CD4-positive, CD25-positive, alpha-beta regulatory T cell (primary cell): Measurements from ENCODE around the gene FBXL22. TPM values are rescaled to one million over a fixed set of nuclear protein-coding genes. Genes with fewer than 3 reads are reported as not detected.

Experiments
- ATAC-seq, 2 donors: fragments of 150-1000 bp; cut with Tn5 transposase; one replicate each; pipeline ENCODE4 v1.10.0; 2021; ENCODE audit warnings: low read depth in 2 of 2, moderate number of reproducible peaks in 2 of 2, moderate library complexity in 1 of 2
- DNase-seq, 3 donors: peaks; one replicate each; pipeline versions ENCODE4 v3.0.0 to v3.0.0-alpha.2; 2012 to 2022; ENCODE audit warnings: mixed read lengths in 1 of 3
- H3K27ac ChIP-seq: one replicate; pipeline ENCODE4 v1.7.0; 2013; ENCODE audit warnings: mild to moderate bottlenecking, low read length; ENCODE audit not compliant: insufficient read depth, poor library complexity, severe bottlenecking
- H3K27me3 ChIP-seq: one replicate; pipeline ENCODE4 v1.7.0; 2013; ENCODE audit warnings: low read length; ENCODE audit not compliant: control insufficient read depth, insufficient read depth
- H3K36me3 ChIP-seq: one replicate; pipeline ENCODE4 v1.7.0; 2013; ENCODE audit warnings: mild to moderate bottlenecking, low read length, moderate library complexity; ENCODE audit not compliant: control insufficient read depth, insufficient read depth
- H3K4me1 ChIP-seq: 2 replicates; pipeline ENCODE4 v1.7.0; 2013; ENCODE audit warnings: mild to moderate bottlenecking, low read length; ENCODE audit not compliant: insufficient read depth, control insufficient read depth, poor library complexity, severe bottlenecking
- H3K4me3 ChIP-seq: one replicate; pipeline ENCODE4 v1.7.0; 2013; ENCODE audit warnings: low read depth, mild to moderate bottlenecking, low read length, moderate library complexity
- H3K9me3 ChIP-seq, 2 experiments: 1 replicate in 1 of 2; 2 replicates in 1 of 2; pipeline ENCODE4 v1.7.0; 2013; ENCODE audit warnings: low read length in 2 of 2, mild to moderate bottlenecking in 1 of 2, moderate library complexity in 1 of 2; ENCODE audit not compliant: control insufficient read depth in 2 of 2
- H3K27ac Mint-ChIP-seq, 3 donors: one replicate each; pipeline ENCODE4 v1.8.0; 2020 to 2022; ENCODE audit warnings: mild to moderate bottlenecking in 3 of 3, mixed read lengths in 3 of 3, moderate library complexity in 2 of 3
- H3K27me3 Mint-ChIP-seq: one replicate; pipeline ENCODE4 v1.8.0; 2022; ENCODE audit warnings: mild to moderate bottlenecking, mixed read lengths
- H3K36me3 Mint-ChIP-seq: one replicate; pipeline ENCODE4 v1.8.0; 2020; ENCODE audit warnings: mixed read lengths
- H3K4me1 Mint-ChIP-seq, 4 donors: one replicate each; pipeline ENCODE4 v1.8.0; 2020 to 2022; ENCODE audit warnings: mixed read lengths in 4 of 4, mild to moderate bottlenecking in 1 of 4
- H3K4me3 Mint-ChIP-seq, 4 donors: one replicate each; pipeline ENCODE4 v1.8.0; 2020 to 2022; ENCODE audit warnings: mild to moderate bottlenecking in 4 of 4, mixed read lengths in 4 of 4, moderate library complexity in 3 of 4
- H3K9me3 Mint-ChIP-seq, 7 donors: one replicate each; pipeline ENCODE4 v1.8.0; 2020 to 2022; ENCODE audit warnings: mixed read lengths in 7 of 7, mild to moderate bottlenecking in 3 of 7, moderate library complexity in 2 of 7
- polyA plus RNA-seq, 4 donors: library from polyadenylated mRNA; unstranded; fragments of 300-500 nt; fragmentation: Illumina TruSeq; gene quantifications; one replicate each; pipeline ENCODE4 v1.2.3, GENCODE V29; 2021
- total RNA-seq: library from RNA; stranded (reverse); gene quantifications from one replicate; pipeline ENCODE4 v1.2.3, GENCODE V29; 2022

FBXL22 gene
- total and polyA plus RNA-seq, 5 donors from 2014 or later = 0.45 to 2.1 (median 1.3) TPM

GRCh38 chr15:63633312-63633711 lies 36.1 kb downstream of the FBXL22 start:
- Histone ChIP-seq H3K4me1 (no peaks in the 10 kb centered on the region), H3K36me3 (peaks cover 94% of the 10 kb centered on the region), H3K9me3 (no peaks in the 10 kb centered on the region), H3K27ac (no peak overlapping the region), H3K27me3 (no peaks in the 10 kb centered on the region), H3K4me3 (no peak overlapping the region)
- no peak for ATAC-seq
- no peak for DNase-seq
- Mint-ChIP-seq H3K27me3 (no peaks in the 10 kb centered on the region), H3K9me3 (no peaks in the 10 kb centered on the region), H3K36me3 (peaks cover 57% of the 10 kb centered on the region), H3K27ac (no peak overlapping the region), H3K4me3 (no peak overlapping the region), H3K4me1 (peaks cover 0 to 4% (median 1%) of the 10 kb centered on the region in 4 donors)

DNA sequence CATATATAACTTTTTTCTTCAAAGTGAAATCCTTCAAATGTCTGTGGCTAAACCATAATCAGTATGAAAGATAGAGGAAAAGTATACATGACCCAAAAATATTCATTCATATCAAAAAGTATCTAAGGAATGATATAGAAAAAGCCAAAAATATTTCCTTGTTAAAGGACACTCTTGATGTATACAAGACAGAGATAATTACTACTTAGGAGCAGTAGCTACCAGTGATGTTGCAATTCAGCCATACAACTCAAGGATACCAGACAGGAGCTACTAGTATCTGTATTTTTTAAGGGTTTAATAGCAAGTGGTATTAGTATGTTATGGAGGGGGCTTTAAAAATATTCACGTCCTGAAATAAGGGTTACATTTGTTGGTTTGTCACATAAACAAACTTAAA lies 37.0 kb downstream of the FBXL22 start:
- H3K27me3 Mint-ChIP-seq = no peaks in the 10 kb centered on the region
- no peaks in the 10 kb centered on the region for H3K27me3 ChIP-seq
- peaks cover 55% of the 10 kb centered on the region for H3K36me3 Mint-ChIP-seq
- no peaks in the 10 kb centered on the region for H3K4me1 ChIP-seq
- H3K36me3 ChIP-seq = peaks cover 96% of the 10 kb centered on the region
- no peaks in the 10 kb centered on the region for H3K9me3 Mint-ChIP-seq
- H3K27ac Mint-ChIP-seq = no peak overlapping the region
- DNase-seq (no peak), ATAC-seq (no peak)
- peaks cover 0 to 5% (median 1%) of the 10 kb centered on the region in 4 donors for H3K4me1 Mint-ChIP-seq
- no peak overlapping the region for H3K4me3 Mint-ChIP-seq
- no peak overlapping the region for H3K27ac ChIP-seq
- H3K9me3 ChIP-seq = no peaks in the 10 kb centered on the region
- no peak overlapping the region for H3K4me3 ChIP-seq

GRCh38 chr15:63636518-63637061 lies 39.4 kb downstream of the FBXL22 start:
- Histone ChIP-seq H3K4me1 (no peaks in the 10 kb centered on the region), H3K4me3 (no peak overlapping the region), H3K36me3 (peaks cover 96% of the 10 kb centered on the region), H3K27me3 (no peaks in the 10 kb centered on the region), H3K9me3 (no peaks in the 10 kb centered on the region), H3K27ac (no peak overlapping the region)
- Mint-ChIP-seq H3K9me3 (no peaks in the 10 kb centered on the region), H3K27me3 (no peaks in the 10 kb centered on the region), H3K27ac (peak overlapping the region in 1 of 3 donors; percentile 72), H3K4me1 (peaks cover 0 to 5% (median 1%) of the 10 kb centered on the region in 4 donors), H3K4me3 (no peak overlapping the region), H3K36me3 (peaks cover 49% of the 10 kb centered on the region)
- ATAC-seq = no peak
- no peak for DNase-seq

DNA sequence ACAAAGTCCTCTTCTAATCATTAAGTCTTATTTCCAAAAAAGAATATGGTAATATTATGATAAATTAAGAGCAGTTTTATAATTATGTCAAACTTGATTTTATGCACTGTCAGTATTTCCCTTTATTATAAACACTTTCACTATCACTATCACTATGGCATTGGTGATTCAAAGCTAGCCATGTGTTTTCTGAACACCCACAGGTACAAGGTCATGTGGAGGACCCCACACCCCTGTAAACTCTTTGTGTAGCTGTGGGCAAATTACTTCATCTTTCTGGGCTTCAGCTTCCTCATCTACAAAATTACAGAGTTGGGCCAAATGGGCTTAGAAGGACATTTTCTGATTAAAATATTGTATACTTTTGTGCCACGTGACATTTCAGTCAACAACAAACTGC lies 41.7 kb downstream of the FBXL22 start:
- Histone ChIP-seq H3K27me3 (no peaks in the 10 kb centered on the region), H3K4me1 (no peaks in the 10 kb centered on the region), H3K4me3 (no peak overlapping the region), H3K36me3 (peaks cover 96% of the 10 kb centered on the region), H3K27ac (no peak overlapping the region), H3K9me3 (no peaks in the 10 kb centered on the region)
- DNase-seq = peak in 1 of 3 donors; percentile 32
- Mint-ChIP-seq H3K27me3 (no peaks in the 10 kb centered on the region), H3K4me1 (peaks cover 0 to 2% (median 1%) of the 10 kb centered on the region in 4 donors), H3K4me3 (no peak overlapping the region), H3K36me3 (peaks cover 35% of the 10 kb centered on the region), H3K27ac (peak overlapping the region in 2 of 3 donors; percentile 46 to 65), H3K9me3 (no peaks in the 10 kb centered on the region)
- ATAC-seq = no peak

DNA sequence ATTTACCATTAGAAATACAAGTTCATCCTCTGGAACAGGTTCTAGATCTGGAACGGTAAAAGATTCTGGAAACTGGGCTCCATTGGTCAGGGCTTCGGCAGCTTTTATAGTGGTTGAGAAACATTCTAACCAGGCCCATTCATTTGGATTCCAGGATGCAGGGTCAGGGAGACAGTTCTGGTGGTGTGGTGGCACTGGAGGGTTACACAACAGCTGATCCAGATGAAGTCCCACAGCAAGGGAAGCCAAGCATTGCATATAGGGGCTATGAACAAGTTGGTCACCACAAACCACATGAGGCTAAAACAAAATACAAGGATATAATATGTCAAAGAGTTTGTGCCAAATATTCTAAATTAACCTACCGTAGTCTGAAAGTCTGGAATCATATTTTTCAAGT lies 43.0 kb downstream of the FBXL22 start:
- ATAC-seq = no peak
- DNase-seq = no peak
- Histone ChIP-seq H3K36me3 (peaks cover 98% of the 10 kb centered on the region), H3K27me3 (no peaks in the 10 kb centered on the region), H3K9me3 (no peaks in the 10 kb centered on the region), H3K4me1 (no peaks in the 10 kb centered on the region), H3K27ac (no peak overlapping the region), H3K4me3 (no peak overlapping the region)
- Mint-ChIP-seq H3K27ac (no peak overlapping the region), H3K4me1 (peaks cover 0 to 2% (median under 1%) of the 10 kb centered on the region in 4 donors), H3K36me3 (peaks cover 40% of the 10 kb centered on the region), H3K27me3 (no peaks in the 10 kb centered on the region), H3K4me3 (no peak overlapping the region), H3K9me3 (no peaks in the 10 kb centered on the region)

Other genes with a start within 250 kb of the FBXL22 start
- gene CA12, start 215.5 kb upstream of the FBXL22 start, total RNA-seq = not detected
- gene CA12, start 215.5 kb upstream of the FBXL22 start, polyA plus RNA-seq = not detected
- gene USP3, start 92.8 kb upstream of the FBXL22 start, total RNA-seq = 223 TPM
- gene USP3, start 92.8 kb upstream of the FBXL22 start, polyA plus RNA-seq = 10 to 100 TPM; 49.5 to 57.2 (median 55.3) TPM
- gene HERC1, start 236.6 kb downstream of the FBXL22 start, total RNA-seq = 297 TPM
- 10 to 100 TPM; 22.7 to 29.2 (median 26.4) TPM for gene HERC1, start 236.6 kb downstream of the FBXL22 start, polyA plus RNA-seq